H1 (cell line): Measurements from ENCODE around the gene SEPTIN7. TPM values are rescaled to one million over a fixed set of nuclear protein-coding genes. Genes with fewer than 3 reads are reported as not detected.

Experiments
- CTCF ChIA-PET: fragments of 300-600 bp; sonication (Branson Sonifier 250); formaldehyde crosslinking; loops from one replicate; lab custom pipeline; 2021; ENCODE audit not compliant: partially characterized antibody; lab: Charles Lee
- POLR2A ChIA-PET: fragments of 300-600 bp; sonication (Branson Sonifier 250); formaldehyde crosslinking; loops from one replicate; lab custom pipeline; 2021; ENCODE audit warnings: inconsistent platforms; ENCODE audit not compliant: partially characterized antibody; lab: Charles Lee
- DNase-seq, 2 experiments: peaks; one replicate each; pipeline versions ENCODE4 v3.0.0 to v3.0.0-alpha.2; 2010 to 2022; ENCODE audit warnings: low spot score in 2 of 2, low read depth in 1 of 2, mixed read lengths in 1 of 2
- FAIRE-seq: peaks from 2 replicates; lab custom pipeline; 2011; peaks lifted over from hg19 to GRCh38; lab: Jason Lieb, UNC
- H2AFZ ChIP-seq: 2 replicates; pipeline ENCODE4 v1.8.1; 2012; ENCODE audit warnings: low read length, inconsistent platforms
- H2AK5ac ChIP-seq: 2 replicates; pipeline ENCODE4 v1.6.1; 2013; ENCODE audit warnings: low read depth, low read length
- H2BK120ac ChIP-seq: replicated peaks from 2 replicates; pipeline ENCODE3; 2013; ENCODE audit warnings: low read depth, low read length, inconsistent platforms
- H2BK12ac ChIP-seq: 2 replicates; pipeline ENCODE4 v1.6.1; 2013; ENCODE audit warnings: low read depth, low read length
- H2BK15ac ChIP-seq: 2 replicates; pipeline ENCODE4 v1.6.1; 2013; ENCODE audit warnings: low read length
- H2BK20ac ChIP-seq: 2 replicates; pipeline ENCODE4 v1.6.1; 2013; ENCODE audit warnings: low read length
- H2BK5ac ChIP-seq: 2 replicates; pipeline ENCODE4 v1.6.1; 2013; ENCODE audit warnings: low read depth, low read length
- H3K14ac ChIP-seq: 2 replicates; pipeline ENCODE4 v1.6.1; 2013; ENCODE audit warnings: inconsistent platforms; ENCODE audit not compliant: insufficient read length
- H3K18ac ChIP-seq: 2 replicates; pipeline ENCODE4 v1.6.1; 2013; ENCODE audit warnings: low read length; ENCODE audit errors: extremely low read depth
- H3K23ac ChIP-seq: 2 replicates; pipeline ENCODE4 v1.6.1; 2013; ENCODE audit warnings: inconsistent platforms; ENCODE audit not compliant: insufficient read length
- H3K23me2 ChIP-seq: 2 replicates; pipeline ENCODE4 v1.6.1; 2013; ENCODE audit warnings: low read depth, low read length
- H3K27ac ChIP-seq: 2 replicates; pipeline ENCODE4 v1.6.1; 2011; ENCODE audit warnings: low read depth, low read length, inconsistent platforms
- H3K27me3 ChIP-seq, 4 experiments: replicated peaks in 1 of 4; 1 replicate in 1 of 4; 2 replicates in 3 of 4; pipeline versions ENCODE4 v1.6.1 to v1.8.1; 2011 to 2013; ENCODE audit warnings: low read length in 3 of 4, mild to moderate bottlenecking in 3 of 4, inconsistent platforms in 2 of 4, mixed read lengths in 2 of 4, moderate library complexity in 1 of 4; ENCODE audit not compliant: control insufficient read depth in 3 of 4, insufficient read depth in 3 of 4; ENCODE audit errors: extremely low read depth in 1 of 4
- H3K36me3 ChIP-seq, 4 experiments: 2 replicates each; pipeline versions ENCODE4 v1.6.1 to v1.8.1; 2011 to 2013; ENCODE audit warnings: mild to moderate bottlenecking in 4 of 4, low read length in 3 of 4, moderate library complexity in 2 of 4, control low read depth in 1 of 4, inconsistent platforms in 1 of 4; ENCODE audit not compliant: insufficient read depth in 4 of 4, control insufficient read depth in 2 of 4
- H3K4ac ChIP-seq: replicated peaks from 2 replicates; pipeline ENCODE3; 2013; ENCODE audit warnings: low read length, low read depth, mixed read lengths, inconsistent platforms; ENCODE audit not compliant: insufficient read length
- H3K4me1 ChIP-seq, 4 experiments: replicated peaks in 1 of 4; 1 replicate in 1 of 4; 2 replicates in 3 of 4; pipeline versions ENCODE4 v1.6.1 to v1.8.1; 2011 to 2013; ENCODE audit warnings: low read length in 3 of 4, inconsistent platforms in 2 of 4, mixed read lengths in 1 of 4; ENCODE audit not compliant: insufficient read depth in 4 of 4, control insufficient read depth in 3 of 4
- H3K4me2 ChIP-seq, 2 experiments: 2 replicates each; pipeline versions ENCODE4 v1.6.1 to v1.8.1; 2011 to 2013; ENCODE audit warnings: low read depth in 2 of 2, low read length in 2 of 2, control low read depth in 1 of 2, inconsistent platforms in 1 of 2, mild to moderate bottlenecking in 1 of 2; ENCODE audit not compliant: insufficient read depth in 1 of 2
- H3K4me3 ChIP-seq, 4 experiments: fragments of 200-600, 300-600 bp in 1 of 4; sonication (generic), shearing (Covaris generic), sonication (Bioruptor Twin) in 1 of 4; 2 replicates each; pipeline versions ENCODE4 v1.5.1 to v1.8.1; 2011 to 2016; ENCODE audit warnings: low read length in 4 of 4, low read depth in 3 of 4, control low read depth in 2 of 4, inconsistent platforms in 2 of 4, mild to moderate bottlenecking in 2 of 4, mixed read lengths in 1 of 4, moderate library complexity in 1 of 4; ENCODE audit not compliant: insufficient read depth in 2 of 4; ENCODE audit errors: extremely low read depth in 1 of 4
- H3K56ac ChIP-seq: replicated peaks from 2 replicates; pipeline ENCODE3; 2013; ENCODE audit warnings: low read depth, mild to moderate bottlenecking, mixed read lengths, low read length, inconsistent platforms; ENCODE audit not compliant: insufficient read length
- H3K79me1 ChIP-seq: 2 replicates; pipeline ENCODE4 v1.6.1; 2013; ENCODE audit warnings: low read depth, low read length, control low read depth
- H3K79me2 ChIP-seq, 2 experiments: 2 replicates each; pipeline versions ENCODE4 v1.6.1 to v1.8.1; 2012 to 2013; ENCODE audit warnings: low read length in 2 of 2, mild to moderate bottlenecking in 2 of 2, inconsistent platforms in 1 of 2; ENCODE audit not compliant: insufficient read depth in 2 of 2, control insufficient read depth in 1 of 2
- H3K9ac ChIP-seq, 4 experiments: replicated peaks in 1 of 4; 1 replicate in 1 of 4; 2 replicates in 3 of 4; pipeline versions ENCODE4 v1.6.1 to v1.8.1; 2011 to 2013; ENCODE audit warnings: low read depth in 3 of 4, low read length in 3 of 4, control low read depth in 2 of 4, mild to moderate bottlenecking in 2 of 4, moderate library complexity in 2 of 4, inconsistent platforms in 1 of 4; ENCODE audit errors: extremely low read depth in 1 of 4
- H3K9me3 ChIP-seq, 2 experiments: 2 replicates each; pipeline versions ENCODE4 v1.6.1 to v1.8.1; 2012 to 2013; ENCODE audit warnings: mild to moderate bottlenecking in 2 of 2, moderate library complexity in 2 of 2, control low read depth in 1 of 2, inconsistent platforms in 1 of 2, low read depth in 1 of 2, low read length in 1 of 2, mixed read lengths in 1 of 2; ENCODE audit not compliant: insufficient read depth in 2 of 2
- H4K20me1 ChIP-seq, 2 experiments: replicated peaks in 1 of 2; 2 replicates each; pipeline versions ENCODE3 to v1.8.1; 2011 to 2013; ENCODE audit warnings: inconsistent platforms in 2 of 2, low read length in 2 of 2, mild to moderate bottlenecking in 1 of 2; ENCODE audit not compliant: insufficient read depth in 2 of 2, control insufficient read depth in 1 of 2
- H4K5ac ChIP-seq: 2 replicates; pipeline ENCODE4 v1.6.1; 2013; ENCODE audit warnings: low read length, low read depth, mixed read lengths, inconsistent platforms; ENCODE audit not compliant: insufficient read length
- H4K8ac ChIP-seq: 2 replicates; pipeline ENCODE4 v1.8.0; 2013; ENCODE audit warnings: mild to moderate bottlenecking, moderate library complexity, low read length, inconsistent platforms; ENCODE audit not compliant: insufficient read depth; ENCODE audit errors: extremely low read depth
- H4K91ac ChIP-seq: replicated peaks from 2 replicates; pipeline ENCODE3; 2013; ENCODE audit warnings: low read length, mixed read lengths, inconsistent platforms; ENCODE audit not compliant: insufficient read length
- CREB1 ChIP-seq: IDR thresholded peaks from 2 replicates; pipeline ENCODE4 v1.6.1; 2012; ENCODE audit warnings: inconsistent platforms
- POLR2AphosphoS5 ChIP-seq: IDR thresholded peaks from 2 replicates; pipeline ENCODE4 v1.6.1; 2011; ENCODE audit warnings: low read depth, low read length
- RNF2 ChIP-seq: fragments of 200-900, 300-1000 bp; sonication (generic); IDR thresholded peaks from 2 replicates; pipeline ENCODE4 v1.7.1; 2016; ENCODE audit warnings: borderline replicate concordance, low read depth, mild to moderate bottlenecking, antibody characterized with exemption, low read length; ENCODE audit not compliant: poor library complexity, severe bottlenecking; ENCODE audit errors: missing control alignments
- SIX5 ChIP-seq: IDR thresholded peaks from 2 replicates; pipeline ENCODE4 v1.6.1; 2011; ENCODE audit warnings: mild to moderate bottlenecking, low read depth, low read length
- ZNF274 ChIP-seq: IDR thresholded peaks from 2 replicates; pipeline ENCODE4 v1.7.0; 2012; ENCODE audit warnings: low read length, borderline replicate concordance; ENCODE audit errors: extremely low read depth
- WGBS, 2 experiments: shearing (Covaris generic) in 1 of 2; methylation state at CpG; one replicate each; pipeline versions ENCODE4 v1.1.6 to v1.1.7; 2013 to 2015; ENCODE audit warnings: low lambda C conversion rate in 2 of 2, mixed read lengths in 2 of 2, inconsistent platforms in 1 of 2, low coverage in 1 of 2, missing lambda C conversion rate in 1 of 2; ENCODE audit not compliant: insufficient replicate concordance in 2 of 2, insufficient coverage in 1 of 2, insufficient read length in 1 of 2; ENCODE audit errors: extremely low coverage in 1 of 2, missing lambda C conversion rate in 1 of 2; 5-methylcytosine and 5-hydroxymethylcytosine counted together
- polyA plus RNA-seq, 7 experiments: library from polyadenylated mRNA; depleted of rRNA in 3 of 7; stranded (reverse) in 5 of 7; unstranded in 2 of 7; fragments of >200 nt in 5 of 7; fragments of 200-250 nt in 2 of 7; gene quantifications; 1 replicate in 5 of 7; 2 replicates in 1 of 7; 4 replicates in 1 of 7; pipeline versions ENCODE4 v1.2.1 to v1.2.3, GENCODE V29; 2011 to 2013; ENCODE audit warnings: missing spikeins in 2 of 7, mixed read lengths in 2 of 7
- total RNA-seq: library from RNA; stranded (reverse); fragmentation: NEBNext Ultra II Directional; extraction: Animal tissue kit (Norgen Biotek cat#: 25700); gene quantifications from 2 replicates; pipeline ENCODE4 v1.2.1, GENCODE V29; 2021

The SEPTIN7 gene
- total and polyA plus RNA-seq, 2 of the 8 experiments (the other 6 are each of a cell fraction or from before 2014, with no cell fraction given) = 85.3 to 183 TPM

DNA sequence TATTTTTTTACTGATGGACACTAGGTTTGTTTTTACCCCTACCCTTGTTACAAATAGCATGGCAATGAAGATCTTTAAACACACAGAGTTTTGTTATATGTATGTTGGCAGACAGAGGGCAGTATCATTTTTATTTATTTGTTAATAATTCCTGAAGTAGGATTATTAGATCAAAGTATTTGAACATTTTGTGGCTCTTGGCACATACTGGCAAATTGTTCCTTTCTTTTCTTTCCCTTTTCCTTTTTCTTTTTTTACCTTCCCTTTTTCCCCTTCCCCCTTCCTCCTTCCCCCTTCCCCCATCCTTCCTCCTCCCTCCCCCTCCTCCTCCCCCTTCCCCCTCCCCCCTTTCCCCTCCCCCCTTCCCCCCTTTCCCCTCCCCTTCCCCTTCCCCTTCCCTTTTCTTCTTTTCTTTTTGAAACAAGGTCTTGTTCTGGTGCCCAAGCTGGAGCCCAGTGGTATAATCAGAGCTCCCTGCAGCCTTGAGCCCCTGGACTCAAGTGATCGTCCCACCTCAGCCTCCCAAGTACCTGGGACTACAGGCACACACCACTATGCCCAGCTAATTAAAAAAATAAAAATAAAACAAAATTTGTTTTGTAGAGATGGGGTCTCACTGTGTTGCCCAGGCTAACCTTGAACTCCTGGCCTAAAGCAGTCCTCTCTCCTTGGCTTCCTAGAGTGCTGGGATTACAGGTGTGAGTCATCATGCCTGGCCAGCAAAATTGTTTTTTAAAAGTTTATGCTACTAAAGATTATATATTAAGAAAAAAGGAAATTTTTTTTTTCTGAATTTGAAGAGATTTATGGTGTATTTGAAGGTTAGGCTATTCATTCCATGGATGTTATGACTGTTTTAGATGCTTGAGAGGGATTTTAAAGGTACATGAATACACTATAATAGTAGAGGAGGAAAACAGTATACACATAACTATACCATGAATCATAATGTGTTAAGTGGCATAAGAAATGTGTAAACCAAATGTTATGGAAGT, 39.3 kb downstream of the SEPTIN7 start:
- H2AK5ac ChIP-seq = no peak overlapping the region
- peaks cover 0 to 39% of the 10 kb centered on the region in 2 experiments; a peak in 2 of 4 replicates for H3K79me2 ChIP-seq
- POLR2A ChIA-PET = interaction anchor here (0.6 kb wide), 1 partner anchor 40 kb away, joined by 3 read pairs; the partner anchor contains the start of gene SEPTIN7
- no peak overlapping the region for H3K27ac ChIP-seq
- no peak overlapping the region for H3K4ac ChIP-seq
- no peak for TF ChIP-seq SIX5
- no peak for TF ChIP-seq CREB1
- no peak for TF ChIP-seq ZNF274
- no peak for TF ChIP-seq POLR2AphosphoS5
- TF ChIP-seq RNF2 = no peak
- TF ChIP-seq, all 59 proteins: peak for 0
- DNase-seq (no peak), FAIRE-seq (no peak)
- H2BK120ac ChIP-seq = no peak overlapping the region
- peaks cover 0 to 5% (median 0%) of the 10 kb centered on the region in 4 experiments; a peak in 1 of 8 replicates for H3K36me3 ChIP-seq
- WGBS, 2 experiments = 93% methylated on average over 1 of the region's 1 CpG; no CpG with 5 or more reads in 1 of the 2 experiments
- no peaks in the 10 kb centered on the region for H3K23me2 ChIP-seq
- H4K20me1 ChIP-seq = peaks cover 0 to 3% of the 10 kb centered on the region in 2 experiments
- H3K79me1 ChIP-seq = no peaks in the 10 kb centered on the region; the same call in 1 of the 2 replicates
- H4K5ac ChIP-seq = no peak overlapping the region
- H2BK12ac ChIP-seq = no peak overlapping the region
- H4K8ac ChIP-seq = no peak overlapping the region
- H3K23ac ChIP-seq = no peak overlapping the region
- H3K56ac ChIP-seq = no peak overlapping the region
- no peaks in the 10 kb centered on the region for H3K4me1 ChIP-seq
- no peak overlapping the region for H3K4me2 ChIP-seq
- H3K4me3 ChIP-seq = no peak overlapping the region
- H3K27me3 ChIP-seq = no peaks in the 10 kb centered on the region
- no peak overlapping the region for H4K91ac ChIP-seq
- H2BK20ac ChIP-seq = no peak overlapping the region
- no peak overlapping the region for H3K18ac ChIP-seq
- no peak overlapping the region for H2BK5ac ChIP-seq
- H2AFZ ChIP-seq = no peak overlapping the region
- H3K9me3 ChIP-seq = no peaks in the 10 kb centered on the region
- H2BK15ac ChIP-seq = no peak overlapping the region
- H3K14ac ChIP-seq = no peak overlapping the region
- H3K9ac ChIP-seq = no peak overlapping the region
- CTCF ChIA-PET = interaction anchor here (0.6 to 1.8 kb wide), 4 partner anchors 10 to 252 kb away, joined by 3 to 4 read pairs (median 4); partner anchors contain the start of gene HERPUD2
